Measurements from ENCODE around the gene EYA3. TPM values are rescaled to one million over a fixed set of nuclear protein-coding genes. Genes with fewer than 3 reads are reported as not detected.

The EYA3 gene
- total and polyA plus RNA-seq, 10 of the 15 experiments (the other 5 are each of a cell fraction or from before 2014, with no cell fraction given): 13.0 to 46.6 (median 23.4) TPM

DNA sequence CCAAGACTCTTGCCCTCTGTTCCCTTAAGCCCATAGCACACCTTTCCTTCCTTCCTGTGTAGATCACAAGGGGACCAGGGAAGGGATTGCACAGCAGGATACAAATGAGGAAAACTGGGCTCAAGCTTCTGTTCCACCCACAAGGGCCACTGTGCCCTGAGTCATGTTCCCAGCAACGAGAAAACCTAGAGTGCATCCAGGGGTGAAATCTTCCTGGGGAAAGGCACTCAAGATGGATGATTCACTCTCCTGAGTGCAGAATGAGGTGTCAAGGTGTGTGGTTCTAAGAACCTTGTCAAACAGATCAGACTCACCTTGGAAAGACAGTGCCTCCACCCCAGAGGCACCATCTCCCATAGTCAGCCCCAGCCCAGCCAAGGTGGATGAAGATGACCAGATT, 40.7 kb upstream of the EYA3 start:
- DNase-seq (ENCODE audit: low read depth, low spot score) (no peak), FAIRE-seq (no peak), ATAC-seq (no peak)
- CTCF ChIA-PET: interaction anchor here (2.1 kb wide), 1 partner anchor 16 kb away, joined by 10 read pairs; no protein-coding TSS in a partner anchor
- POLR2A ChIA-PET: interaction anchor here (0.7 to 0.8 kb wide), 2 partner anchors 9 to 11 kb away, joined by 3 to 4 read pairs; no protein-coding TSS in a partner anchor
- Histone ChIP-seq H3K9ac (ENCODE audit: control insufficient read depth, insufficient read depth, low read length) (no peak overlapping the region), H3K27ac (ENCODE audit: control insufficient read depth, insufficient read depth) (no peak overlapping the region), H3K79me2 (ENCODE audit: control insufficient read depth, insufficient read depth, low read length) (no peaks in the 10 kb centered on the region), H3K4me2 (ENCODE audit: control insufficient read depth, insufficient read depth) (no peak overlapping the region), H2AFZ (ENCODE audit: control insufficient read depth, low read depth, low read length) (no peak overlapping the region), H3K36me3 (ENCODE audit: control insufficient read depth in 2 of 2, insufficient read depth in 2 of 2, low read length in 1 of 2) (no peaks in the 10 kb centered on the region), H3K4me1 (ENCODE audit: control insufficient read depth, insufficient read depth, low read length) (peaks cover 45% of the 10 kb centered on the region), H3K9me3 (replicated peaks; ENCODE audit: control insufficient read depth, insufficient read depth, low read length) (peaks cover 2% of the 10 kb centered on the region; the same call in 2 of the 3 replicates), H3K4me3 (no peak overlapping the region), H4K20me1 (ENCODE audit: control insufficient read depth, insufficient read depth) (no peaks in the 10 kb centered on the region), H3K27me3 (replicated peaks in 1 of 2; ENCODE audit: control insufficient read depth in 2 of 2, insufficient read depth in 2 of 2, low read length in 1 of 2) (no peaks in the 10 kb centered on the region)
- in situ Hi-C loops (cut with MboI) (no loop called here), intact Hi-C loops (cut with micrococcal nuclease; ENCODE audit: unreplicated experiment) (no loop called here)
- TF ChIP-seq RBBP5 (conservative IDR thresholded peaks at IDR 0.05): no peak
- TF ChIP-seq MEF2A (IDR thresholded peaks at IDR 0.05; ENCODE audit: insufficient read depth, low read depth, low read length): no peak
- TF ChIP-seq, protein P1, sequence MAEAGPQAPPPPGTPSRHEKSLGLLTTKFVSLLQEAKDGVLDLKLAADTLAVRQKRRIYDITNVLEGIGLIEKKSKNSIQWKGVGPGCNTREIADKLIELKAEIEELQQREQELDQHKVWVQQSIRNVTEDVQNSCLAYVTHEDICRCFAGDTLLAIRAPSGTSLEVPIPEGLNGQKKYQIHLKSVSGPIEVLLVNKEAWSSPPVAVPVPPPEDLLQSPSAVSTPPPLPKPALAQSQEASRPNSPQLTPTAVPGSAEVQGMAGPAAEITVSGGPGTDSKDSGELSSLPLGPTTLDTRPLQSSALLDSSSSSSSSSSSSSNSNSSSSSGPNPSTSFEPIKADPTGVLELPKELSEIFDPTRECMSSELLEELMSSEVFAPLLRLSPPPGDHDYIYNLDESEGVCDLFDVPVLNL (IDR thresholded peaks at IDR 0.05; ENCODE audit: low read depth, low read length): no peak
- TF ChIP-seq RAD51 (IDR thresholded peaks at IDR 0.05): no peak
- no peak for TF ChIP-seq KLF5 (IDR thresholded peaks at IDR 0.05; ENCODE audit: partially characterized antibody)
- TF ChIP-seq MEF2B (IDR thresholded peaks at IDR 0.05; ENCODE audit: partially characterized antibody, poor library complexity, severe bottlenecking): no peak
- TF ChIP-seq, protein P2, sequence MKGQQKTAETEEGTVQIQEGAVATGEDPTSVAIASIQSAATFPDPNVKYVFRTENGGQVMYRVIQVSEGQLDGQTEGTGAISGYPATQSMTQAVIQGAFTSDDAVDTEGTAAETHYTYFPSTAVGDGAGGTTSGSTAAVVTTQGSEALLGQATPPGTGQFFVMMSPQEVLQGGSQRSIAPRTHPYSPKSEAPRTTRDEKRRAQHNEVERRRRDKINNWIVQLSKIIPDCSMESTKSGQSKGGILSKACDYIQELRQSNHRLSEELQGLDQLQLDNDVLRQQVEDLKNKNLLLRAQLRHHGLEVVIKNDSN (IDR thresholded peaks at IDR 0.05; ENCODE audit: borderline replicate concordance, extremely low read length, insufficient read depth, low read depth, low read length): no peak
- TF ChIP-seq, protein P3, sequence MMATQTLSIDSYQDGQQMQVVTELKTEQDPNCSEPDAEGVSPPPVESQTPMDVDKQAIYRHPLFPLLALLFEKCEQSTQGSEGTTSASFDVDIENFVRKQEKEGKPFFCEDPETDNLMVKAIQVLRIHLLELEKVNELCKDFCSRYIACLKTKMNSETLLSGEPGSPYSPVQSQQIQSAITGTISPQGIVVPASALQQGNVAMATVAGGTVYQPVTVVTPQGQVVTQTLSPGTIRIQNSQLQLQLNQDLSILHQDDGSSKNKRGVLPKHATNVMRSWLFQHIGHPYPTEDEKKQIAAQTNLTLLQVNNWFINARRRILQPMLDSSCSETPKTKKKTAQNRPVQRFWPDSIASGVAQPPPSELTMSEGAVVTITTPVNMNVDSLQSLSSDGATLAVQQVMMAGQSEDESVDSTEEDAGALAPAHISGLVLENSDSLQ (IDR thresholded peaks at IDR 0.05): no peak
- TF ChIP-seq ZNF622 (IDR thresholded peaks at IDR 0.05): no peak
- TF ChIP-seq, protein P4, sequence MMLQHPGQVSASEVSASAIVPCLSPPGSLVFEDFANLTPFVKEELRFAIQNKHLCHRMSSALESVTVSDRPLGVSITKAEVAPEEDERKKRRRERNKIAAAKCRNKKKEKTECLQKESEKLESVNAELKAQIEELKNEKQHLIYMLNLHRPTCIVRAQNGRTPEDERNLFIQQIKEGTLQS (IDR thresholded peaks at IDR 0.05; ENCODE audit: borderline replicate concordance, extremely low read depth, low read depth, low read length): no peak
- no peak for TF ChIP-seq SMARCA5 (IDR thresholded peaks at IDR 0.05)
- no peak for TF ChIP-seq MTA2 (IDR thresholded peaks at IDR 0.05; ENCODE audit: low read depth)
- RAD21 ChIA-PET (ENCODE audit: unreplicated experiment): interaction anchor here (1.7 kb wide), 1 partner anchor 38 kb away, joined by 4 read pairs; no protein-coding TSS in a partner anchor
- 84% methylated on average over 1 of the region's 1 CpG for WGBS (ENCODE audit: insufficient coverage, insufficient replicate concordance, low lambda C conversion rate, missing lambda C conversion rate)
- no TSS peak for BruUV-seq (replicated peaks)
- SMC1A ChIA-PET (ENCODE audit: uncharacterized antibody, unreplicated experiment): interaction anchor here (0.7 to 8.3 kb wide), 5 partner anchors 15 to 40 kb away, joined by 3 to 41 read pairs (median 15); no protein-coding TSS in a partner anchor
